GM21367 (cell line): ENCODE data around the gene IRAK4.

Source experiments
- ATAC-seq: cut with Tn5 transposase; IDR thresholded peaks from one replicate; pipeline ENCODE4 v1.9.1; 2021; ENCODE audit not compliant: unreplicated experiment

Gene IRAK4

DNA sequence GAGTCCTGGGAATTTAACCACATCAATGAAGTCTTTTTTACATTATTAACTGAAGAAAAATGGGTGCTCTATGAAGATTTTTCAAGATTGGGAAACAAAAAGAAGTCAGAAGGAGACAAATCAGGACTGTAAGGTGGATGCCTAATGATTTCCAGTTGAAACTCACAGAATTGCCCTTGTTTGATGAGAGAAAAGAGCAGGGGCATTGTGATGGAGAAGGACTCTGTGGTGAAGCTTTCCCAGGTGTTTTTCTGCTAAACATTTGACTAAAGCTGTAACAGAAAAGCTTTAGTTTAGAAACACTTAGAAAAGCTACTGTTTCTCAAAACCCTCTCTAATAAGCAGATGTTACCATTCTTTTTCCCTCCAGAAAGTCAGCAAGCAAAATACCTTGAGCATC, 5.8 kb downstream of the IRAK4 start:
- ATAC-seq = no peak

DNA sequence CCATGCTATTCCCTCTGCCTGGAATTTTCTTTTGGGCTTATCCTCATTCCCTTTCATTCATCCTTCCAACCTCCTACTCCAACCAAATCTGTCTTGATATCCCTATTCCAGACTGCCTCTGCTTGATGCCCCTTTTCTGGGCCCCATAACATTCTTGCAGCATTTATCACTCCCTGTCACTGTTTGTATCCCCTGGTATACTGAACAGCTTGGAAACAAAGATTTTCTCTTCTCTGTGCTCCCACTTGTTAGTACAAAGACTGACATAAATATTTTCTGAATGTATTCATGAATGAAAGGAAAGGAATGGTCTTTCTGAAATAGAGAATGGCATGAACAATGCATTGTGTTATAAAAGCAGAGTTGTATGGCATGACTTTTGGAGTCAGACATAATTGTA, 7.5 kb downstream of the IRAK4 start:
- no peak for ATAC-seq

DNA sequence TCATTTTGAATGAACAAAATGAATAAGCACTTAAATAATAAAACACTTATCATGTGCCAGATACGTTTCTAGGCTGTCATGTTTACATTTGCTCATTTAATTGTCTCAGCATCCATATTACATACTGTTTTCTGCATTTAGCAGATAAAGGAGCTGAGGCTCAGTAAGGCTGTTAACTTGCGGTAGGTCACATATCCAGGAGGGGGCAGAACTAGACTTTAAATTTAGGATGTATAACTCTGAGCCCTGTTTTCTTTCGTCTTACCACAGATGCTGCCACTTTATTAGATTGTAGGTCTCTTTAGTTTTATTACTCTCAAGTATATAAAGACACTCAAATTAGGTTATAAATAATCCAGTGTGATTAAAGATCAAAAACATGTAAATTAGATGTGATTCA, 17.7 kb downstream of the IRAK4 start:
- ATAC-seq = no peak

DNA sequence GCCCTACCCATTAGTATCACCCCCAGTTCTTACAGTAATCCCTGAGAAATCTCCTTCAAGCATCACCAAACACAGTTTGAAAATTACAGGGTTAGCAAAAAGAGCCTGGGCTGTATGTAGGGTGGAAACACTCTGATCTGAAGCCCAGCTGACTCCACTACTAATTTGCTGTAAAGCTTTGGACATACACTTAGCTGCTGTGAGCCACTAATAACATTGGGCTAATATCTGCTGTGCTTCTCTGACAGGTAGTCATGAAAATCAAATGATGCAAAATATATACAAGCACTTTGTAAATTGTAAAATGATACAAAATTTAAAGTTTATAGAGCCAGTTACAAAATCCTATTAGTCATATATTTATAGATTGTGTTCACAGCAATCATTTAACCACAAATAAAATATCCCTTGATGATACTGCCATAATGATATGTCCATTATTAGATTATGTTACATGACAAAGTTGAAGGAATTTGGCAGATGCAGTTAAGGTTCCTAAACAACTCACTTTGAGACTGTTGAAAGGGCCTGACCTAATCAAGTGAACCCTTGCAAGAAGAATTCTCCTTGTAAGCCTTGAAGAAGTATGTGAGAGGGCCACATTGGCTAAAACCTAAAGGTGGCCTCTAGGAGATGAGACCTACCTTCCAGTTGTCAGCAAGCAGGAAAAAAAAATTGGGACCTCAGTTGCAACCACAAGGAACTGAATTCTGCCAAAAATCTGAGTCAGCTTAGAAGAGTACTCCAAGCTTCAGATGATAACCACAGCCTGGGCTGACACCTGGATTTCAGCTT, 28.3 kb downstream of the IRAK4 start:
- no peak for ATAC-seq

DNA sequence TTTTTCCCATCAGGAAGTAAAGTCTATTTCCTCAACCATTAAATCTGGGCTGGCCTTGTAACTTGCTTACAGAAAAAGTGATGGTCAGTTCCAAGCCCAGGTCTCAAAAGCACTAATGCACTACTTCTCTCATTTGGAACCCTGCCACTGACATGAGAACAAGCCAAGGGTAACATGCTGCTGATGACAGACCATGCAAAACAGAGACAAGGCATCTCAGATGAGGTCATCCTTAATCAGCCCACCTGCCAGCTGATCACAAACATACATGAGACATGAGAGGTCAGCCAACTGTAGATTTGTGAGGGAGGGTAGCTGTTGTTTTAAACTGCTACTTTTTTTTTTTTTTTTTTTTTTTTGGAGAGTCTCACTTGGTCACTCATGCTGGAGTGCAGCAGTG, 31.2 kb downstream of the IRAK4 start:
- ATAC-seq = no peak

DNA sequence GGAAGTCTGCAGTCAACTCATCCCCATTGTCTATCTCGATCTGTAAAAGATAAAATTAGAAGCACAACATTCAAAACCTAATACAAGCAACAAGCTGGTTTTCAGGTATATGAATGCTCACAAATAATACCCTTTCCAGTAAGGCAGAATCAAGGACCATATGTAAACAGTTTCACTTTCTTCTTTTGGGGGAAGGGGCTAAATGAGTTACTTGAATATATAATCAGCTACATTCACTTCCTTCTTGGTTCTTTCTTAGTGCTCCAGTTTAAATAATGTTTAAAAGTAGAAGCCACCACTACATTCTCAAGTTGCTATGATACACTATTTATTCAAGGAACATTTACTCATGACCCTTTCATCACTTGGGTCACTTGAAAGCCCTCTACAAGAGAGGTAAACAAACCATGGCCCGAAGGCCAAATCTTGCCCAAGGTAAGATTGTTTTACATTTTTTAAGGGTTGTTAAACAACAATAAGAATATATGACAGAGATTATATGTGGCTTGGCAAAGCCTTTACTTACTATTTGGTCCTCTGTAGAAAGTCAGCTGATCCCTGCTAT, 37.0 kb downstream of the IRAK4 start:
- no peak for ATAC-seq

DNA sequence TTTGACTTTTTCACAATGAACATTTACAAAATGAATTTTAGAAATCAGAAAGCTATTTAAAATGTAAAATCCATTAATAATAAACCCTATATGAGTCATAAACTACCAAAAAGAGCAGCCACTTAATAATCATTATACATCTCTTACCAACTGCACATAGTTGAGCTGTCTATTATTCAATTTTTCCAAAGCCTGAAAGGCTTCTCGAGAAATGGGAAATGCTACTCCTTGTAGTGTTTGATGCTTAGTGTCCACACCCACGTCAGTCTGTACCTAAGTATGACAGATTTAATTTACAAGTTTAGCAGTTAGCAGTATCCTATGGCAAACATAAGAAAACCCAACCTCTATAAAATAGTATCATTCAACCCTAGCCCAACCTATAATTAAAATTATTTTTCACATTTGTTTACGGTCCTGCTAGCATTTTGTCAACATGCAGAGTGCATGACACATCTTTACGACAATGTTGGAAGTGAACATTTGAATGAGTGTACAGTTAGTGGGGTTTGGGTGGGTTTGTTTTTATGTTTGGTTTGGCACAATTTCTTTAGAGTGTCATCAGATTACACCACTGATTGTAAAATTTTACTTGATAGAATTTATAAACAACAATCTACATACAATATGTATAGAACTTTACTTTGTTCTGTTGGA, 38.9 kb downstream of the IRAK4 start:
- no peak for ATAC-seq

DNA sequence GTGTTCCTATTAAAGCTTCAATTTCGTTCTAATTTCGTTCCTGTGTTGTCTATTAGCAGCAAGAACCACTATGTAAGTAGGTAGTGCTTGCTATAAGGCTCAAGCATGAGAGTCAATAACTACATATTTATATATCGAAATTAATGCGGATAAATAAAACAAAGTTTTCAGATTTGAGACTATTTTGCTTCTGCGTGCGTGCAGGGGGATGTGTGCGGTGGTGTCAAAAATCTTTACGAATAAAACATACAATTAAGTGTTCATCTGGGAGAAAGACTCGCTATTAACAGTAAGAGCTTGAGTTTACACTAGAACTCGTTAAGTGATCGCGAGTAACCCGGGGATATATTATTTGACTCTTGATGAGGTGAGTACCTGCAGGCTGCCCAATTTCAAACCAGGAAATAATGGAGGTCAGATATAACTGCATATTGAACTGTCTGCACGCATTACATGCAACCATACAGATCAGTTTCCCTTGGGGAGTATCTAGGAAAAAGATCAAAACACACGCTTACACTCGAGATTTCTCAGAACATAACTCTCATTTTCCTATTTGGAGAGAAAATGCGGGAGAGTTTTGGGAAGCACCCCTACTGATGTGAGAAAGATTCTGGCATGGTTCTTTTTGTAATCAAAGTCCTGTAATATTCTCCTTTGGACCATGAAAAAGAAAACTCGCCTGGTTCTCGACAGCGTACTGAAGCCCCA, 46.6 kb downstream of the IRAK4 start:
- no peak for ATAC-seq

DNA sequence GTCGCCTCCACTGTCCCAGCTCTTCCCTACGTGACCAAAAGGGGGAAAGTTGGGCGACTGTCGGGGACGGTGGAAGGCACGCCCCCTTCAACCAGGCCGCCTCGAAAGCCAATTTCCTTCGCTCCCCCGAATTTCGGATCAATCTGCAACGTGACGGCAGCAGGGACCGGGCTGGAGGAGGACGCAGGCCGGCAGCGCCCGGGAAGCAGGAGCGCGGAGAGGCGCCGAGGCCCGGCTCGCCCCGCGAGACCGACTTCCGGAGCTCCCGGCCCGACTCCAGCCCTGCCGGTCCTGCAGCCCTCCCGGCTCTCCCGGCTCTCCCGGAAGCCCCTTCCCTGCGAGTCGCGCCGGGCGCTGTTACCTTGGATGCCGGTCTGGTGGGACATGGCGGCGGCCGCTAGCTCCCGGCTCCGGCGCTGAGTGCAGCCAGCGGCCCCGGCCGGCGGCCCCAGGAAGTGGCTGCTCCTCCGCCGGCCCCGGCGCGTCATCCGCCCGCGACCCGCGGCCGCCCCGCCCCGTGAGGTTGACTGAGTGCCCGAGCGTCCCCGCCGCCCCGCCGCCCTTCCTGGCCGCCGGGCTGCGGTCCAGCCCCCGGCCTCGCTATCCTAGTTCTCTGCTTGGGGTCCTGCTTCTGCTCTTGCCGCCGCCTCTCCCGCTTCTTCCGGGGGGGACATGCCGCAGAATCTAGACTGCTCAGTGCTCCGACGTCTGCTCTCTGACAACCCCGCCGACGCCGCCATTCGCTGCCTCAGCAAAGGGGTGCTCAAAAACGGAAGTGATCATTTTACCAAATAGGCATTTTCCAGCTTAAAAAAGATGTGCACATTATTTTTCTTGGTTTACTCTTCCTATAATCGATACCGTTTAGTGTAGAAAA, 47.3 kb downstream of the IRAK4 start, which contains the start of gene TWF1:
TSS of gene TWF1 (minus strand) at position 458 of the 877 bp plus-strand sequence. CDS start at position 386, 72 bp downstream.
- ATAC-seq = peak; percentile 92

DNA sequence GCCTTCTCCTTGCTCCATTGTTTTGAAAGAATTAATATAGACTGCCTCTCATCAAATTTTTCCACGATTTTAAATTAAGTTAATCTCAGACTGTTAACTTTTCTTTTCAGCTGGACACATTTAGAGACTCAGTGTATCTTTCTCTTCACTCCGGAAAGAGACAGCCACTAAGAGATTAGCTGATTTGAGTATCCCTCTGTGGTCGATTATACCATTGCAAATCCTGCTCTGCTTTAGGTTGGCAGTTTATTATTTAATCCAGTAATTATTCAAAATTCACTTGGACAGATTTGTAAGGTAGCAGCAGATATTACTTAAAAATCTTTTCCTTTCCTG, 48.0 kb downstream of the IRAK4 start:
- ATAC-seq = no peak

DNA sequence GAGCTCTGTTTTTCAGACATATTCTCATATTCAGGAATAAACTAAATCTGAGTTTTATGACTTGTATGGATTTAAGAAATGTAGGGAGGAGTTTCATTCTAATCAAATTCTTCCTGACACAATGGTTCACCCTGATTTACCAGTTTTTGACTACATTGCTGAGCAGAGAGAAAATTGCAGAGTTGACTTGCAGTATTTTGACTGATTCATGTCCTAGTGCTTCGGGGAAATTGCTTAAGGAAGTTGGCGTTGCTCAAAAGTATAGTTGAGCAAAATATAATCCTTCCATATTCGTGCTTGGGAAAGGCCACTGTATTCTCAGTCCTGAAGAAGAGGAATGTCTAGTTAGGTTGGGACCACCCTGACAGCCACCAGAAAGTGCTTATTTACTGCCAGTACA, 48.6 kb downstream of the IRAK4 start:
- ATAC-seq = no peak

DNA sequence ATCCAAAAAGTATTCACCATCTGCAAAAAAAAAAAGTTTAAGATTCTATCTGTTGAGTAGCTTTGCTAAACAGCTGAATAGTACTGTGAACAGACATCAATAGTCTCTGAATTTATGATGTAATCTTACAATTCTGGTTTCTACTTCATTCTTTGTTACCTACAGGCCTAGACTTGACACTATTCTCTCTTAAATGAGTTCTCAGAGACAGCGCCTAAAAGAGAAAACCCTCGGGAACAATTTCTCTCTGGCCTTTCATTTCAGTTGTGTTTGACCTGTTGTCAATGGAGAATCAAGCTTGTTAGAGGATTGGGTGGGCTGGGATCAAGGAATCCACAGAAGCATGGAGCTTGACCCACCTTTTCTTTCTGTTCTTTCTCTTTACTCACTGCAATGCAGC, 53.3 kb downstream of the IRAK4 start:
- no peak for ATAC-seq

DNA sequence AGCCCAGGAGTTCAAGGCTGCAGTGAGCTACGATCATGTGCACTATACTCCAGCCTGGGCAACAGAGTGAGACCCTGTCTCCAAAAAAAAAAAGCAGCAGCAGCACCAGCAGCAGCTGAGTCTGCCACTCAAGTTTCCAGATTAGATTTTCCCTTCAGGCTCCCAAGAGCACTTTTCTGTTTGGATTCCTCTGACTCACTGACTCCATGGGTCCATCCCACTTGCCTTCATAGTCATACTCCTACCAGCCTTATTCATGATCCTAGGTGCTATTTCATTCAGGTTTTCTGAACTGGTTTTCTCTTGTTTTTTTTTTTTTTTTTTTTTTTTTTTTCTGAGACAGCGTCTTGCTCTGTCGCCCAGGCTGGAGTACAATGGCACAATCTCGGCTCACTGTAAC, 54.2 kb downstream of the IRAK4 start:
- ATAC-seq = no peak

DNA sequence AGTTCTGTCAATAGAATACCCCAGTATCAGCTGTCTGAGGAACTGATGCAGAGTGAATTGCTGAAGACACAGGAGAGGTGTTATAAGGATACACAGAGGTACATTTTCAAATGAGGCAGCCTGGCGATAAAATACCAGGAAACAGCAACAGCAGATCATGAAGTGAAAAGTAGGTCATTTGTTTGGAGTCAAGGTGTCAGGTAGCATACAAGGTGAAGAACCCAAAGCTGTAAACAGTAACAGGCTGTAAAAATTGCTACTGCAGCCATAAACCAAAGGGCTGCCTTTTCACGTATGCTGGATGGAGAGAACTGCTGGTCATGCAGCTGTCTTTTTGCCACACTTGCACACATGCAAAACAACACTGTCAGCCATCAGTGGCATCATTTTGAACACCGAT, 56.7 kb downstream of the IRAK4 start:
- ATAC-seq = no peak

DNA sequence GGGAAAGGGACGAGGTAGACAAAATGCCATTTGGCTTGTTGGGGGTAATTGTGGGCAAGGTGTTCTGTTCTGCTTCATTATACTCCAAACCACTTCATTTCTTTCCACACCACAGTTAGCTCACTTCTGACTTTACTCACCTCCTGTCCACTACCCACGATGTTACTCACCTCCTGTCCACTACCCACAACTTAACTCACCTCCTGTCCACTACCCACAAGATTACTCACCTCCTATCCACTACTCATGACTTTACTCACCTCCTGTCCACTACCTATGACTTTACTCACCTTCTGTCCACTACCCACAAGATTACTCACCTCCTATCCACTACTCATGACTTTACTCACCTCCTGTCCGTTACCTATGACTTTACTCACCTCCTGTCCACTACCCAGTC, 57.4 kb downstream of the IRAK4 start:
- ATAC-seq = no peak

DNA sequence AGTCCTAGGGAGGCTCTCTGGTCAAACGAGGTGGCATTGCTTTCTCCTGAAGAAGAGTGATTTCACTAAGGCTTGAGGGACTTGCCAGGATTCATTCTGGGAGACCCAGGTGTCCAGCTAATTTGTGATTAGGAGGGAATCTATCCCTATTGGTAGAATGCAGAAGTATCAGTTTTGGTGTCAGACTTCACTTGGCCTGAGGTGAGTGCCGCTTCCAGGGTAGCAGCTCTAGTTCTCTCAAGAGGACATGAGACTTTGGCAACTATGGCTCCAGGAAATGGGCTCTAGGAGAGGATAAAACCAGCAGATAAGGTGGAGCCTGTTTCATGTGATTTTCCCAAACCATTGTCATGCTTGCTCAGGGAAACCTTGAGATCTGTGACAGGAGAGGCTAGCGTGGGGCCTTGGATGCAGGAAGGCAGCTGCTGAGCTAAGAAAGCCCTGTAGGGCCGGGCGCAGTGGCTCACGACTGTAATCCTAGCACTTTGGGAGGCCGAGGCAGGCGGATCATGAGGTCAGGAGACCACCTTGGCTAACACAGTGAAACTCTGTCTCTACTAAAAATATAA, 65.5 kb downstream of the IRAK4 start:
- ATAC-seq = no peak

DNA sequence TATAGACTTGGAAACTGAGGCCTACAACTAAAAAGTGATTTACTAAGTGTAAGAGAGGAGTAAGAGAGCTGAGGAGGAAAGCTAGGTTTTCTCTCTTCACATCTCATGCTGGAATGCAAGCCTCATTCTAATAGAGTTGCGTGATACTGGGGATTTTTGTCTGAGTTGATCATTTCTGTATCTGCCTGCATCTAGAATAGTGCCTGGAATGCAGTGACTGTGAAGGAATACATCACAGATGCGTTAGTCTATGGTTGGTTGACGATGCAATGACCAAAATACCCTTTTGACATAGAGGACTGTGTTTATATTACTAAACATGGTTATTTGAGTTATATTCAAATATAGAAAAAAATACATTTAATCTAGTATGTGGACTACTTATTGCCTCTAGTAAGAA, 67.9 kb downstream of the IRAK4 start:
- ATAC-seq = no peak

DNA sequence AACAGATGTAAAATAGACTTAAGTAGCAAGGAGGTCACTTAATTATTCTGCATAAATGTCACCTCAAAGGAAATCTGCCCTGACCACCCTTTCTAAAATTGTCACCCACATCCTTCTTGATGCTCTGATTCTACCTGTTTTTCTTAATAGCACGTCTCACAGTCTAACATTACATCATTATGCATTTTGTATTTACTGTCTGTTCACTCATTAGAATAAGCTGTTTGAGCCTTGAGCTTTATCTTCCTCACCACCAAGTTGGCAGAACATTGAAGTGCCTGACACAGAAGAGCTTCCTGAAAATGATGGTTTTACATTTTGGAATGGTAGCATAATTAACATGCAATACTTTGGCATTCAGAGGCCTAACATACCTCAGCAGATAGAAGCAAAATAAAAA, 68.3 kb downstream of the IRAK4 start:
- ATAC-seq = no peak

DNA sequence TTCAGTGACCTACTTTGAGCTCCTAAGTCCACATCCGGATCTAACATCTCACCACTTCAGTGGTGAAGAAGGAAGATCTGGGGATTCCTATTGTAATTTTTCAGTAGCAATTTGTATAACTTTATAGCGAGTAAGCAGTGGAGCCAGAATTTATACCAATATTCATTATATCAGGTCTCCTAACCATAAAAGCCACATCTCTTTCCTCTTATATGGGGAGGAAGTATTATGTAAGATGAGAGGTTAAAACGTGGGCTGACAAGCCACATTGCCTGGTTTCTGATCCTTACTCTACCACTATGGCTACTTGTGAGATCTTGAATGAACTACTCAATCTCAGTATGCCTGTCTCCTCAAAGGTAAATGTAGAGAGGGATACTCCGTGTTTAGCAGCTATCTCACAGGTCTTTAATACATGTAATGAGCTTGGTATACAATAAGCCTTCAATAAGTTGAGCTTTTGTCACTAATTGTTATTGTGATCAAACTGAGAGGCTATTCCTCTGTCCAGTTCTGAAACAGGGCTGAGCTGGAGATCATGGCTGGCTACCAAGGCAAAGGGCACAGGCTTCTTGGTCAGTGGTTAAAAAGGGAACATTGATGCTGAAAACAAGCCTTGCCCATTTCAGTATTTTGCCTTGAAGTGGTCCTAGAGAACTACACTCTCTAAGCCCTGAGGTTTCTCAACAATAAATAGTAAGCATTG, 73.9 kb downstream of the IRAK4 start:
- ATAC-seq = no peak

DNA sequence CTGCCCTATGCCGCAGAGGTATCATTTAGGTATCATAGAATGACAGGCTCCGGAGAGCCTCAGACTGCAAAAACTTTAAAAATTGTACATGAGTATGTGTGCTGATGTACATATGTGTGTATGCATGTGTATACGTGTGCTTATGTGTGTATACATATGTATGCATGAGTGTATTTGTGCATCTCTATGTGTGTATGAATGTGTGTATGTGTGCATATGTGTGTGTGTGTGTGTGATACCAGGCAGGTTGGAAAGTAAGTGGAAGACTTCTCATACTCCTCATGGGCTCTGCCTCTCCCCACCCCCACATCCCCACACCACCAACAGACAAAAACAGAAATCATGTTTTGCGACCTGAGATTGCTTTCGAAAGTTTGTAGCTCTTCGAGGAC, 76.5 kb downstream of the IRAK4 start:
- peak; percentile 2 for ATAC-seq
